ENCODE results near the gene GNRH2.

DNA sequence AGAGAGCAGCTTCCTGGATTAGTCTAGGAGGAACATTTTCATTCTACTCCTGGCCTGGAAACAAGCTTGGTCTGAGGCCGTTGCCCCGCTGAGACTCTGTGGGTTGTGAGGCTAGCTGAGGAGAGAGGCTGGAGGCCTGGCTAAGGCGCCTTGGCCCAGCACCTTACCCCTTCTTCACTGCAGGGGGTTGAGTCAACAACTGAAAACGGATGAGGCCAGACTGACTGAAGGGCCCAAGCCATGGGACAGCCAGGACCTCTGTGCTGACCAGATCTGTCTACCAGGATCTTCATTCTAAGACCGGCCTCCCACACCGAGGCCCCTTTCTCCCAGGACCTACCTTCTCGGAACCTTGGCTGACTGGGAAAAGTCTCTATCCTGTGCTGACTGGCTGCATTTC lies 44.6 kb downstream of the GNRH2 start:
- TF ChIP-seq HDGF (IDR thresholded peaks at IDR 0.05; ENCODE audit: borderline replicate concordance) (no peak), FOXM1 (IDR thresholded peaks at IDR 0.05; ENCODE audit: borderline replicate concordance) (no peak)
